IMR-90 (cell line): Measurements from ENCODE around the gene NTM. TPM values are rescaled to one million over a fixed set of nuclear protein-coding genes. Genes with fewer than 3 reads are reported as not detected.

Experiments
- ATAC-seq: fragments of 200-7000 bp; cut with Tn5 transposase; 2 replicates; pipeline ENCODE4 v1.9.1; 2020; ENCODE audit warnings: low read depth, mild to moderate bottlenecking, moderate library complexity
- BruUV-seq: library from RNA; stranded (reverse); fragments of 400-500 nt; replicated peaks from 2 replicates; lab custom pipeline; 2021; lab: Mats Ljungman, UMichigan
- CTCF ChIA-PET: fragments of 300-600 bp; formaldehyde crosslinking; extraction: SDS; loops from one replicate; lab custom pipeline; 2021; ENCODE audit warnings: antibody characterized with exemption; lab: Yijun Ruan, JAX
- POLR2A ChIA-PET: fragments of 300-600 bp; sonication (Branson Sonifier 250); formaldehyde crosslinking; loops from one replicate; lab custom pipeline; 2022; ENCODE audit warnings: antibody characterized with exemption; ENCODE audit not compliant: unreplicated experiment; lab: Charles Lee
- DNase-seq: peaks from one replicate; pipeline ENCODE4 v3.0.0; 2013
- H2AFZ ChIP-seq: replicated peaks from 2 replicates; pipeline ENCODE3; 2013; ENCODE audit warnings: low read length, mild to moderate bottlenecking; ENCODE audit not compliant: poor library complexity
- H2AK5ac ChIP-seq: 2 replicates; pipeline ENCODE4 v1.6.1; 2013; ENCODE audit warnings: low read depth, low read length, inconsistent platforms
- H2AK9ac ChIP-seq: replicated peaks from 2 replicates; pipeline ENCODE3; 2013; ENCODE audit warnings: mild to moderate bottlenecking, low read depth, low read length, moderate library complexity; ENCODE audit not compliant: poor library complexity
- H2BK120ac ChIP-seq: 2 replicates; pipeline ENCODE4 v1.6.1; 2013; ENCODE audit warnings: low read depth, low read length, inconsistent platforms
- H2BK15ac ChIP-seq: 3 replicates; pipeline ENCODE4 v1.6.1; 2013; ENCODE audit warnings: low read depth, low read length, inconsistent platforms
- H2BK20ac ChIP-seq: 2 replicates; pipeline ENCODE4 v1.6.1; 2013; ENCODE audit warnings: low read depth, mild to moderate bottlenecking, inconsistent platforms, low read length, moderate library complexity
- H2BK5ac ChIP-seq: 2 replicates; pipeline ENCODE4 v1.6.1; 2013; ENCODE audit warnings: mild to moderate bottlenecking, low read depth, low read length, inconsistent platforms; ENCODE audit not compliant: poor library complexity, severe bottlenecking
- H3K14ac ChIP-seq: replicated peaks from 2 replicates; pipeline ENCODE4 v1.6.1; 2013; ENCODE audit warnings: low read depth, low read length, inconsistent platforms
- H3K18ac ChIP-seq: 2 replicates; pipeline ENCODE4 v1.6.1; 2013; ENCODE audit warnings: low read depth, low read length, control low read depth
- H3K23ac ChIP-seq: 2 replicates; pipeline ENCODE4 v1.6.1; 2013; ENCODE audit warnings: low read depth, low read length, inconsistent platforms
- H3K27ac ChIP-seq: 2 replicates; pipeline ENCODE4 v1.5.1; 2013; ENCODE audit warnings: mild to moderate bottlenecking, control low read depth, low read length; ENCODE audit not compliant: insufficient read depth
- H3K27me3 ChIP-seq: 2 replicates; pipeline ENCODE4 v1.6.1; 2013; ENCODE audit warnings: low read length; ENCODE audit not compliant: control insufficient read depth, insufficient read depth
- H3K36me3 ChIP-seq: 2 replicates; pipeline ENCODE4 v1.6.1; 2013; ENCODE audit warnings: low read length, mixed read lengths; ENCODE audit not compliant: control insufficient read depth, insufficient read depth
- H3K4ac ChIP-seq: 2 replicates; pipeline ENCODE4 v1.6.1; 2013; ENCODE audit warnings: low read depth, low read length, inconsistent platforms
- H3K4me1 ChIP-seq: 2 replicates; pipeline ENCODE4 v1.6.1; 2013; ENCODE audit warnings: low read length, mixed read lengths; ENCODE audit not compliant: control insufficient read depth, insufficient read depth
- H3K4me2 ChIP-seq: 2 replicates; pipeline ENCODE4 v1.6.1; 2013; ENCODE audit warnings: low read depth, mild to moderate bottlenecking, control low read depth, low read length, moderate library complexity
- H3K4me3 ChIP-seq: 2 replicates; pipeline ENCODE4 v1.5.1; 2013; ENCODE audit warnings: low read depth, mild to moderate bottlenecking, control low read depth, low read length, moderate library complexity; ENCODE audit not compliant: insufficient read depth
- H3K56ac ChIP-seq: 2 replicates; pipeline ENCODE4 v1.6.1; 2013; ENCODE audit warnings: low read length, inconsistent platforms; ENCODE audit not compliant: insufficient read depth; ENCODE audit errors: extremely low read depth
- H3K79me1 ChIP-seq, 2 experiments: 2 replicates each; pipeline ENCODE4 v1.6.1; 2013; ENCODE audit warnings: low read length in 2 of 2, inconsistent platforms in 1 of 2, low read depth in 1 of 2
- H3K9ac ChIP-seq: 2 replicates; pipeline ENCODE4 v1.6.1; 2013; ENCODE audit warnings: low read depth, low read length, control low read depth
- H3K9me1 ChIP-seq: 2 replicates; pipeline ENCODE4 v1.6.1; 2013; ENCODE audit warnings: low read length, inconsistent platforms; ENCODE audit not compliant: insufficient read depth
- H3K9me3 ChIP-seq: 2 replicates; pipeline ENCODE4 v1.6.1; 2013; ENCODE audit warnings: low read length; ENCODE audit not compliant: control insufficient read depth, insufficient read depth
- H4K20me1 ChIP-seq: 2 replicates; pipeline ENCODE4 v1.6.1; 2013; ENCODE audit warnings: low read length, inconsistent platforms; ENCODE audit not compliant: insufficient read depth
- H4K5ac ChIP-seq: 2 replicates; pipeline ENCODE4 v1.6.1; 2013; ENCODE audit warnings: mild to moderate bottlenecking, low read depth, low read length, control low read depth
- H4K8ac ChIP-seq, 2 experiments: 2 replicates each; pipeline ENCODE4 v1.6.1; 2013; ENCODE audit warnings: low read depth in 2 of 2, low read length in 2 of 2, control low read depth in 1 of 2, inconsistent platforms in 1 of 2
- H4K91ac ChIP-seq: 2 replicates; pipeline ENCODE4 v1.6.1; 2013; ENCODE audit warnings: low read depth, low read length, inconsistent platforms; ENCODE audit not compliant: insufficient read depth
- BHLHE40 ChIP-seq: fragments of 150-350 bp; IDR thresholded peaks from 2 replicates; pipeline ENCODE4 v1.6.1; 2016; ENCODE audit warnings: mild to moderate bottlenecking, low read depth, low read length
- CHD1 ChIP-seq: IDR thresholded peaks from 2 replicates; pipeline ENCODE4 v1.6.1; 2012; ENCODE audit warnings: low read depth, low read length, improper control_type of control experiment
- WGBS, 2 experiments: methylation state at CpG; one replicate each; pipeline versions ENCODE4 v1.1.5 to v1.1.7; 2013; ENCODE audit warnings: missing lambda C conversion rate in 2 of 2; ENCODE audit not compliant: insufficient read length in 1 of 2; ENCODE audit errors: extremely low coverage in 2 of 2; 5-methylcytosine and 5-hydroxymethylcytosine counted together
- dilution Hi-C: fragments of 300-500 bp; cut with HindIII; formaldehyde crosslinking; loops from one replicate; pipeline ENCODE4 v1.14.3; 2018; ENCODE audit warnings: low sequenced_read_pairs; ENCODE audit not compliant: unreplicated experiment
- in situ Hi-C: fragments of 300-500 bp; cut with MboI; formaldehyde crosslinking; loops from 3 replicates; pipeline ENCODE4 v1.14.3; 2019; ENCODE audit warnings: low sequenced_read_pairs, inconsistent platforms, mixed read lengths
- intact Hi-C: fragments of 100-400 bp; cut with micrococcal nuclease; formaldehyde crosslinking; loops from 2 replicates; pipeline ENCODE4 v1.10.0; 2022
- polyA plus RNA-seq, 3 experiments: library from polyadenylated mRNA; depleted of rRNA; stranded (reverse); fragments of >200 nt; gene quantifications; 2 replicates each; pipeline ENCODE4 v1.2.3, GENCODE V29; 2012; ENCODE audit warnings: low replicate concordance in 1 of 3
- total RNA-seq: library from RNA; depleted of rRNA; stranded (reverse); fragments of >200 nt; gene quantifications from 2 replicates; pipeline ENCODE4 v1.2.3, GENCODE V29; 2012
- TF ChIP-seq, protein P1 (sequence below): fragments of 150-350 bp; IDR thresholded peaks from 2 replicates; pipeline ENCODE4 v1.6.1; 2017; ENCODE audit warnings: mild to moderate bottlenecking, antibody characterized with exemption, low read length, low read depth
- TF ChIP-seq, protein P2 (sequence below): fragments of 150-350 bp; IDR thresholded peaks from 2 replicates; pipeline ENCODE4 v1.6.1; 2016; ENCODE audit warnings: low read depth, mild to moderate bottlenecking, low read length, moderate library complexity, borderline replicate concordance

The NTM gene
- total and polyA plus RNA-seq, 2 of the 4 experiments (the other 2 are of a cell fraction), result 19.5 to 25.5 TPM

DNA sequence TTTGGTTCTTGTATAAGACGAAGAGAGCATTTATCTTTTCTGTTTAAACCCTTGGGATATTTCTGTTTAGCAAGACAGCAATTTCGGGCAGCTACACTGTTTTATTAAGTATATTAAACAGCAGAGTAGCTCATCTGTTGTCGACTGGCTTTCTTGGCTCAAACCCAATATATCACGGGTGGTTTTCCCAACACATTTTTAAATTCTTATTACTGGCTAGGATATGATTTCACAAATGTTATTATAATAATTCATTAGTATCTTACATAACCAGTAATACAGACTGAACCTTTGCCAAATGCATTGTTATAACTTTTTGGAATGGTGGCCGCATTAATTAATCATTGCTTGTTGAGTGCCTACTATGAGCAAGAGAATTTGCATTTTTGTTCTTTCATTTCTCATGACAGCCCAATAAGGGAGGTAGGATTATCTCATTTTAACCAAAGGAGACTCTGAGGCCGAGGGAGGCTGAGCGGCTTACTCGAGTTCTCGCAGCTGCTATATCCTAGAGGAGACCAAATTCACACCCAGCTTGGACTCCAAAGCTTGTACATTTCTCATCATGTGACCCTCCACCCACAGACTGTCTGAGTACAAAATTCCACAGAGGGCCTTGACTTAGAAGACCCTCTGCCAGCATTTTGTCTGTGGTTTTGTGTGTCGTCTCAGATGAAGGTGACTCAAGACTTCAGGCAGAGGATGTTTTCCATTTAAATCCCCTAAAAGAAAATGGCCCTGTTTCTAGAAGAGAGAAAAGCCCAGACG is 304.9 kb downstream of the NTM start:
- H3K56ac ChIP-seq, result no peak overlapping the region
- H2AK5ac ChIP-seq, result no peak overlapping the region
- no TSS peak for BruUV-seq
- peak; percentile 63 for DNase-seq
- ChIA-PET POLR2A (no interaction called here), CTCF (interaction anchor here (1.0 to 2.0 kb wide), 11 partner anchors 10 to 675 kb away, joined by 3 to 23 read pairs (median 7); no protein-coding TSS in a partner anchor)
- no peak overlapping the region for H3K4me3 ChIP-seq
- H4K5ac ChIP-seq, result no peak overlapping the region
- WGBS, 2 experiments, result no CpG with 5 or more reads among the region's 11 CpGs
- H4K8ac ChIP-seq, result no peak overlapping the region
- TF ChIP-seq, protein P1, sequence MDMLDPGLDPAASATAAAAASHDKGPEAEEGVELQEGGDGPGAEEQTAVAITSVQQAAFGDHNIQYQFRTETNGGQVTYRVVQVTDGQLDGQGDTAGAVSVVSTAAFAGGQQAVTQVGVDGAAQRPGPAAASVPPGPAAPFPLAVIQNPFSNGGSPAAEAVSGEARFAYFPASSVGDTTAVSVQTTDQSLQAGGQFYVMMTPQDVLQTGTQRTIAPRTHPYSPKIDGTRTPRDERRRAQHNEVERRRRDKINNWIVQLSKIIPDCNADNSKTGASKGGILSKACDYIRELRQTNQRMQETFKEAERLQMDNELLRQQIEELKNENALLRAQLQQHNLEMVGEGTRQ, result peak; percentile 73
- no peak for TF ChIP-seq CHD1
- TF ChIP-seq BHLHE40, result peak; percentile 28; the same call in 1 of the 2 replicates
- TF ChIP-seq, protein P2, sequence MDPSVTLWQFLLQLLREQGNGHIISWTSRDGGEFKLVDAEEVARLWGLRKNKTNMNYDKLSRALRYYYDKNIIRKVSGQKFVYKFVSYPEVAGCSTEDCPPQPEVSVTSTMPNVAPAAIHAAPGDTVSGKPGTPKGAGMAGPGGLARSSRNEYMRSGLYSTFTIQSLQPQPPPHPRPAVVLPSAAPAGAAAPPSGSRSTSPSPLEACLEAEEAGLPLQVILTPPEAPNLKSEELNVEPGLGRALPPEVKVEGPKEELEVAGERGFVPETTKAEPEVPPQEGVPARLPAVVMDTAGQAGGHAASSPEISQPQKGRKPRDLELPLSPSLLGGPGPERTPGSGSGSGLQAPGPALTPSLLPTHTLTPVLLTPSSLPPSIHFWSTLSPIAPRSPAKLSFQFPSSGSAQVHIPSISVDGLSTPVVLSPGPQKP, result no peak
- H4K20me1 ChIP-seq, result no peaks in the 10 kb centered on the region
- intact Hi-C loops, result no loop called here
- no peak overlapping the region for H3K14ac ChIP-seq
- H4K91ac ChIP-seq, result no peak overlapping the region
- in situ Hi-C loops, result loop anchor here (10.0 kb wide), 1 partner anchor 611 kb away; no protein-coding TSS in a partner anchor
- H3K36me3 ChIP-seq, result no peaks in the 10 kb centered on the region
- dilution Hi-C loops, result no loop called here
- no peak overlapping the region for H3K27ac ChIP-seq
- no peak for ATAC-seq
- no peaks in the 10 kb centered on the region for H3K9me3 ChIP-seq
- H3K4me2 ChIP-seq, result no peak overlapping the region
- H3K9ac ChIP-seq, result no peak overlapping the region
- no peak overlapping the region for H3K23ac ChIP-seq
- H3K79me1 ChIP-seq, result no peaks in the 10 kb centered on the region
- H2BK5ac ChIP-seq, result no peak overlapping the region
- no peak overlapping the region for H2BK120ac ChIP-seq
- H3K9me1 ChIP-seq, result 0 out of 2 replicates have a peak, but pooled peaks cover 3% of the 10 kb centered on the region
- no peak overlapping the region for H3K18ac ChIP-seq
- H2BK15ac ChIP-seq, result no peak overlapping the region
- peaks cover 2% of the 10 kb centered on the region; the same call in 1 of the 2 replicates for H3K4me1 ChIP-seq
- H2AK9ac ChIP-seq, result no peak overlapping the region
- H3K4ac ChIP-seq, result no peak overlapping the region
- H2BK20ac ChIP-seq, result no peak overlapping the region
- H3K27me3 ChIP-seq, result peaks cover 5% of the 10 kb centered on the region
- peak overlapping the region; percentile 27 for H2AFZ ChIP-seq
